ENCODE data around the gene RBBP8NL.

The RBBP8NL gene

GRCh38 chr20:62371588-62372041 lies 55.7 kb downstream of the RBBP8NL start:
- peaks cover 12% of the 10 kb centered on the region for H4K20me1 ChIP-seq (ENCODE audit: insufficient read depth, low read length)
- H3K4me2 ChIP-seq (ENCODE audit: insufficient read depth, low read length) = no peak overlapping the region
- no peak for TF ChIP-seq EZH2 (IDR thresholded peaks at IDR 0.05; ENCODE audit: borderline replicate concordance, low read depth, low read length, severe bottlenecking)
- no peak for TF ChIP-seq CTCF (IDR thresholded peaks at IDR 0.05; ENCODE audit: borderline replicate concordance, extremely low read depth, low read length, poor library complexity, severe bottlenecking)
- H3K9ac ChIP-seq (ENCODE audit: low read depth, low read length) = no peak overlapping the region
- H3K36me3 ChIP-seq (ENCODE audit: insufficient read depth, low read length) = no peaks in the 10 kb centered on the region
- no peak overlapping the region for H3K27ac ChIP-seq (ENCODE audit: low read length)
- H3K9me3 ChIP-seq (ENCODE audit: insufficient read depth, low read length, severe bottlenecking) = no peaks in the 10 kb centered on the region
- no peaks in the 10 kb centered on the region for H3K4me1 ChIP-seq (ENCODE audit: insufficient read depth, low read length)
- H2AFZ ChIP-seq (ENCODE audit: low read depth, low read length) = no peak overlapping the region
- H3K27me3 ChIP-seq (ENCODE audit: insufficient read depth, low read length, poor library complexity) = no peaks in the 10 kb centered on the region
- DNase-seq (no peak), ATAC-seq (ENCODE audit: insufficient read depth, low read depth) (no peak)
- no peaks in the 10 kb centered on the region for H3K79me2 ChIP-seq (ENCODE audit: insufficient read depth, low read length)
- no peak overlapping the region for H3K4me3 ChIP-seq (ENCODE audit: low read depth in 1 of 2, low read length in 2 of 2)

- H3K4me1 ChIP-seq (ENCODE audit: insufficient read depth, low read length) = no peaks in the 10 kb centered on the region
- no peaks in the 10 kb centered on the region for H3K36me3 ChIP-seq (ENCODE audit: insufficient read depth, low read length)
- H2AFZ ChIP-seq (ENCODE audit: low read depth, low read length) = no peak overlapping the region
- H3K79me2 ChIP-seq (ENCODE audit: insufficient read depth, low read length) = no peaks in the 10 kb centered on the region
- ATAC-seq (ENCODE audit: insufficient read depth, low read depth) = no peak
- H4K20me1 ChIP-seq (ENCODE audit: insufficient read depth, low read length) = peaks cover 12% of the 10 kb centered on the region
- no peak overlapping the region for H3K9ac ChIP-seq (ENCODE audit: low read depth, low read length)
- no peak overlapping the region for H3K4me2 ChIP-seq (ENCODE audit: insufficient read depth, low read length)
- no peak for TF ChIP-seq CTCF (IDR thresholded peaks at IDR 0.05; ENCODE audit: borderline replicate concordance, extremely low read depth, low read length, poor library complexity, severe bottlenecking)
- no peak for TF ChIP-seq EZH2 (IDR thresholded peaks at IDR 0.05; ENCODE audit: borderline replicate concordance, low read depth, low read length, severe bottlenecking)
- no peaks in the 10 kb centered on the region for H3K27me3 ChIP-seq (ENCODE audit: insufficient read depth, low read length, poor library complexity)
- H3K4me3 ChIP-seq (ENCODE audit: low read depth in 1 of 2, low read length in 2 of 2) = no peak overlapping the region
- no peak overlapping the region for H3K27ac ChIP-seq (ENCODE audit: low read length)
- no peaks in the 10 kb centered on the region for H3K9me3 ChIP-seq (ENCODE audit: insufficient read depth, low read length, severe bottlenecking)
- no peak for DNase-seq
Observed at GRCh38 chr20:62370807-62371587, 56.3 kb downstream of the RBBP8NL start.

GRCh38 chr20:62370115-62370806 lies 57.1 kb downstream of the RBBP8NL start:
- ATAC-seq (ENCODE audit: insufficient read depth, low read depth) = no peak
- H3K27ac ChIP-seq (ENCODE audit: low read length) = no peak overlapping the region
- DNase-seq = no peak

More at GRCh38 chr20:62370115-62370806, 57.1 kb downstream of the RBBP8NL start:
- no peak overlapping the region for H3K9ac ChIP-seq (ENCODE audit: low read depth, low read length)
- H3K4me2 ChIP-seq (ENCODE audit: insufficient read depth, low read length) = no peak overlapping the region
- no peaks in the 10 kb centered on the region for H3K9me3 ChIP-seq (ENCODE audit: insufficient read depth, low read length, severe bottlenecking)
- no peak for TF ChIP-seq CTCF (IDR thresholded peaks at IDR 0.05; ENCODE audit: borderline replicate concordance, extremely low read depth, low read length, poor library complexity, severe bottlenecking)
- TF ChIP-seq EZH2 (IDR thresholded peaks at IDR 0.05; ENCODE audit: borderline replicate concordance, low read depth, low read length, severe bottlenecking) = no peak
- no peaks in the 10 kb centered on the region for H3K4me1 ChIP-seq (ENCODE audit: insufficient read depth, low read length)
- H3K27me3 ChIP-seq (ENCODE audit: insufficient read depth, low read length, poor library complexity) = no peaks in the 10 kb centered on the region
- peaks cover 12% of the 10 kb centered on the region for H4K20me1 ChIP-seq (ENCODE audit: insufficient read depth, low read length)
- no peaks in the 10 kb centered on the region for H3K36me3 ChIP-seq (ENCODE audit: insufficient read depth, low read length)
- H3K4me3 ChIP-seq (ENCODE audit: low read depth in 1 of 2, low read length in 2 of 2) = no peak overlapping the region
- H2AFZ ChIP-seq (ENCODE audit: low read depth, low read length) = no peak overlapping the region
- no peaks in the 10 kb centered on the region for H3K79me2 ChIP-seq (ENCODE audit: insufficient read depth, low read length)

All from DND-41 (cell line).